Naive thymus-derived CD4-positive, alpha-beta T cell (primary cell): Measurements from ENCODE around the gene DMWD. TPM values are rescaled to one million over a fixed set of nuclear protein-coding genes. Genes with fewer than 3 reads are reported as not detected.

Experiments used
- ATAC-seq: fragments of 150-1000 bp; cut with Tn5 transposase; 2 replicates; pipeline ENCODE4 v1.10.0; 2021; ENCODE audit warnings: mild to moderate bottlenecking, moderate library complexity
- CTCF ChIA-PET: fragments of 350-600 bp; sonication (Branson Sonifier 250); formaldehyde crosslinking; loops from one replicate; lab custom pipeline; 2021; ENCODE audit warnings: antibody characterized with exemption; lab: Charles Lee
- POLR2A ChIA-PET: fragments of 350-600 bp; sonication (Branson Sonifier 250); formaldehyde crosslinking; loops from one replicate; lab custom pipeline; 2021; ENCODE audit warnings: antibody characterized with exemption, inconsistent platforms; lab: Charles Lee
- DNase-seq, 9 donors: peaks; one replicate each; pipeline versions ENCODE4 v3.0.0 to v3.0.0-alpha.2; 2020 to 2022; ENCODE audit warnings: mixed read lengths in 1 of 9
- H3K27ac ChIP-seq: one replicate; pipeline ENCODE4 v1.7.0; 2013; ENCODE audit warnings: mild to moderate bottlenecking, low read depth, low read length, moderate library complexity
- H3K27me3 ChIP-seq, 2 donors: one replicate each; pipeline ENCODE4 v1.7.0; 2013; ENCODE audit warnings: low read length in 2 of 2, mild to moderate bottlenecking in 2 of 2, moderate library complexity in 2 of 2; ENCODE audit not compliant: control insufficient read depth in 2 of 2, insufficient read depth in 2 of 2
- H3K36me3 ChIP-seq, 3 experiments: 1 replicate in 2 of 3; 2 replicates in 1 of 3; pipeline ENCODE4 v1.7.0; 2013; ENCODE audit warnings: low read length in 3 of 3, mild to moderate bottlenecking in 3 of 3, moderate library complexity in 1 of 3; ENCODE audit not compliant: insufficient read depth in 3 of 3, control insufficient read depth in 2 of 3
- H3K4me1 ChIP-seq, 2 donors: one replicate each; pipeline ENCODE4 v1.7.0; 2013; ENCODE audit warnings: low read length in 2 of 2, mild to moderate bottlenecking in 2 of 2, moderate library complexity in 1 of 2; ENCODE audit not compliant: control insufficient read depth in 2 of 2, insufficient read depth in 2 of 2
- H3K4me3 ChIP-seq: 2 replicates; pipeline ENCODE4 v1.7.0; 2013; ENCODE audit warnings: mild to moderate bottlenecking, low read length
- H3K9me3 ChIP-seq, 3 experiments: 1 replicate in 2 of 3; 2 replicates in 1 of 3; pipeline ENCODE4 v1.7.0; 2013; ENCODE audit warnings: low read length in 3 of 3; ENCODE audit not compliant: control insufficient read depth in 2 of 3
- H3K27ac Mint-ChIP-seq, 9 donors: one replicate each; pipeline ENCODE4 v1.8.0; 2020 to 2022; ENCODE audit warnings: mixed read lengths in 9 of 9, mild to moderate bottlenecking in 8 of 9, moderate library complexity in 5 of 9, inconsistent platforms in 2 of 9
- H3K27me3 Mint-ChIP-seq, 5 donors: one replicate each; pipeline ENCODE4 v1.8.0; 2021 to 2022; ENCODE audit warnings: mixed read lengths in 5 of 5, mild to moderate bottlenecking in 1 of 5
- H3K36me3 Mint-ChIP-seq, 5 donors: one replicate each; pipeline ENCODE4 v1.8.0; 2020 to 2022; ENCODE audit warnings: mixed read lengths in 5 of 5, mild to moderate bottlenecking in 3 of 5, inconsistent platforms in 1 of 5
- H3K4me1 Mint-ChIP-seq, 7 donors: one replicate each; pipeline ENCODE4 v1.8.0; 2020 to 2022; ENCODE audit warnings: mixed read lengths in 7 of 7, mild to moderate bottlenecking in 3 of 7, inconsistent platforms in 1 of 7
- H3K4me3 Mint-ChIP-seq, 10 donors: one replicate each; pipeline ENCODE4 v1.8.0; 2020 to 2022; ENCODE audit warnings: mild to moderate bottlenecking in 10 of 10, mixed read lengths in 10 of 10, moderate library complexity in 6 of 10, inconsistent platforms in 2 of 10
- H3K9me3 Mint-ChIP-seq, 11 donors: one replicate each; pipeline ENCODE4 v1.8.0; 2020 to 2022; ENCODE audit warnings: mixed read lengths in 11 of 11, mild to moderate bottlenecking in 4 of 11, inconsistent platforms in 1 of 11, moderate library complexity in 1 of 11
- intact Hi-C, 2 donors: fragments of 100-400 bp; cut with micrococcal nuclease; formaldehyde crosslinking; loops; one replicate each; pipeline ENCODE4 v1.15.1; 2023
- polyA plus RNA-seq, 2 donors: library from polyadenylated mRNA; unstranded; fragments of 300-500 nt; fragmentation: Illumina TruSeq; gene quantifications; one replicate each; pipeline ENCODE4 v1.2.3, GENCODE V29; 2021
- total RNA-seq, 6 experiments: library from RNA in 5 of 6; stranded (reverse) in 5 of 6; gene quantifications; 1 replicate in 5 of 6; 2 replicates in 1 of 6; pipeline ENCODE4 v1.2.3 and lab custom pipeline; 2021 to 2026

DMWD gene
- total and polyA plus RNA-seq, 7 experiments from 2014 or later = 3.7 to 43.2 (median 22.9) TPM

DNA sequence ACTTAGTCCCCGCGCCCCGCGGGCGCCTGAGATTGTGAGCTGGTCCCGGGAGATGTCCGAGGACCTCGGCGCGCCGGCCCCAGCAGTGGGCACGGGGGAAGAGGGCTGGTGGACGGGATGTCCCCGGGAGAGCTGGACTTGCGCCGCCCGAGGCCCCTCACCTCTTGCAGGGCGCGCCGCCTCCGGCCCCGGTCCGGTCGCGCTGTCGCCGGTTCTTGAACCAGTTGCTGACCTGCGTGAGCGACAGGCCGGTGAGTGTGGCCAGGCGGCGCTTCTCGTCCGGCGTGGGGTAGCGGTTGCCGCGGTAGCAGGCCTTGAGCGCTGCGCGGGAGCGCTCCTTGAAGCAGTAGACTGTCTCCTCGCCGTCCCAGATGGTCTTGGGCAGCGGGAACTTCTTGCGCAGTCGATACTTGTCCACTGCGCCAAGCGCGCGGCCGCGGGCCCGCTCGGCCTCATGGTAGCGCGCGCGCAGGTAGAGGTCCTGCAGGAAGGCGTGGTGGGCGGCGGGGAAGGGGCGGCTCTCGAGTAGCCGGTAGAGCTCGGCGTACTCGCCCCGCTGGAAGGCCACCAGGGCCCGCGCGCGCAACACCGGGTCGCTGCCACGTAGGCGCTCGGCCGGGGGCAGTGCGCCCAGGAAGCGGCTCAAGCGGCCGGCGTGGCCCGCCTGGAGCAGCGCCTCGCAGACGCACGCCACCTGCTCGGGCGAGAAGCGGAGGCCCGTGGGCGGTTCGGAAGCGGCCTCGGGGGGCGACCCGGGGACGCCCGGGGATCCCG is 24.6 kb downstream of the DMWD start:
- POLR2A ChIA-PET = interaction anchor here (1.1 to 2.8 kb wide), 6 partner anchors 11 to 51 kb away, joined by 3 to 10 read pairs (median 4); partner anchors contain the start of gene DMWD
- no peaks in the 10 kb centered on the region for H3K27me3 ChIP-seq
- H3K4me3 ChIP-seq = peak overlapping the region; percentile 56
- ATAC-seq = no peak
- Mint-ChIP-seq H3K27ac (no peak overlapping the region), H3K4me3 (peak overlapping the region; percentile 59 to 92 (median 75)), H3K36me3 (no peaks in the 10 kb centered on the region), H3K27me3 (peaks cover 0 to 35% (median 7%) of the 10 kb centered on the region in 5 donors), H3K9me3 (no peaks in the 10 kb centered on the region), H3K4me1 (peaks cover 0 to 16% (median 8%) of the 10 kb centered on the region in 7 donors)
- H3K36me3 ChIP-seq = no peaks in the 10 kb centered on the region
- H3K27ac ChIP-seq = no peak overlapping the region
- peaks cover 9 to 13% of the 10 kb centered on the region in 2 donors for H3K4me1 ChIP-seq
- no peaks in the 10 kb centered on the region for H3K9me3 ChIP-seq
- DNase-seq = peak in 2 of 9 donors; percentile 31 to 62
- CTCF ChIA-PET = interaction anchor here (0.6 to 4.8 kb wide), 7 partner anchors 17 to 1716 kb away, joined by 3 to 99 read pairs (median 5); partner anchors contain the start of genes KPTN and SYMPK
- intact Hi-C loops = loop anchor here in 1 of 2 donors (5.0 to 10.0 kb wide), 2 partner anchors 51 to 227 kb away; partner anchors contain the start of gene CCDC61

GRCh38 chr19:45767410-45767880 is 25.2 kb downstream of the DMWD start:
- no peak for ATAC-seq
- Histone ChIP-seq H3K27ac (no peak overlapping the region), H3K9me3 (no peaks in the 10 kb centered on the region), H3K36me3 (no peaks in the 10 kb centered on the region), H3K4me1 (peaks cover 9 to 13% of the 10 kb centered on the region in 2 donors), H3K4me3 (no peak overlapping the region), H3K27me3 (no peaks in the 10 kb centered on the region)
- ChIA-PET POLR2A (interaction anchor here (1.1 to 1.5 kb wide), 2 partner anchors 23 to 36 kb away, joined by 3 to 4 read pairs; no protein-coding TSS in a partner anchor), CTCF (interaction anchor here (0.6 to 4.8 kb wide), 3 partner anchors 32 to 1717 kb away, joined by 3 to 99 read pairs (median 6); partner anchors contain the start of gene KPTN)
- DNase-seq = no peak
- Mint-ChIP-seq H3K4me3 (peak overlapping the region; percentile 10 to 92 (median 38)), H3K9me3 (no peaks in the 10 kb centered on the region), H3K4me1 (peaks cover 0 to 16% (median 8%) of the 10 kb centered on the region in 7 donors), H3K27me3 (peaks cover 0 to 35% (median 7%) of the 10 kb centered on the region in 5 donors), H3K27ac (no peak overlapping the region), H3K36me3 (no peaks in the 10 kb centered on the region)
- intact Hi-C loops = loop anchor here in 1 of 2 donors (5.0 to 10.0 kb wide), 2 partner anchors 50 to 227 kb away; partner anchors contain the start of gene CCDC61

DNA sequence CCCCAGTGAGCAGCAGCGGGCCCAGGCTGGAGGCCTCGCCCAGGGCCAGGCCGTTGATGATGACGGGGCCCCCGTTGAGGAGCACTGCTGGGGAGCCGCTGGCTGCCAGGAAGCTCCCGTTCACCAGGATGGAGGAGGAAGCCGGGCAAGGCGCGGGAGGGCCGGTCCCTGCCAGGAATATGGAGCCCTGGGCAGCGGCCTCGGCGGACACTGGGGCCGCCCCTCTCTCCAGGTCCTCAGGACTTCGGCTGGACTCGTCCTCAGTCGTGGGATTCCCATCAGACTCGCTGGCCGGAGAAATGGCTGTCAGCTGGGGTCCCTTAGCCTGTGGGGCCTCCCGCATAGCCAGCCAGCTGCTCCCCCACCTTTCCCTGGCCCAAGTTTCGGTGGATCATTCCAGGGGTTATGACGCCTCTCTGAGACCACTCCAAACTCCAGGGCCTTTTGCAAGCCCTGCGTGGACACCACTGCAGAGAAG is 25.7 kb downstream of the DMWD start:
- H3K9me3 ChIP-seq = no peaks in the 10 kb centered on the region
- no peaks in the 10 kb centered on the region for H3K9me3 Mint-ChIP-seq
- H3K4me1 Mint-ChIP-seq = peaks cover 0 to 13% (median 4%) of the 10 kb centered on the region in 7 donors
- peaks cover 0 to 33% (median 6%) of the 10 kb centered on the region in 5 donors for H3K27me3 Mint-ChIP-seq
- POLR2A ChIA-PET = interaction anchor here (1.1 kb wide), 1 partner anchor 23 kb away, joined by 4 read pairs; no protein-coding TSS in a partner anchor
- ATAC-seq (no peak), DNase-seq (no peak)
- no peaks in the 10 kb centered on the region for H3K36me3 ChIP-seq
- no peak overlapping the region for H3K27ac ChIP-seq
- CTCF ChIA-PET = interaction anchor here (4.8 kb wide), 1 partner anchor 32 kb away, joined by 99 read pairs; no protein-coding TSS in a partner anchor
- H3K27me3 ChIP-seq = no peaks in the 10 kb centered on the region
- no peak overlapping the region for H3K4me3 ChIP-seq
- H3K4me3 Mint-ChIP-seq = peak overlapping the region in 9 of 10 donors; percentile 25 to 92 (median 33)
- intact Hi-C loops = loop anchor here in 1 of 2 donors (5.0 to 10.0 kb wide), 2 partner anchors 50 to 228 kb away; partner anchors contain the start of gene CCDC61
- H3K4me1 ChIP-seq = peaks cover 9 to 13% of the 10 kb centered on the region in 2 donors
- no peak overlapping the region for H3K27ac Mint-ChIP-seq
- no peaks in the 10 kb centered on the region for H3K36me3 Mint-ChIP-seq

- H3K27me3 ChIP-seq = no peaks in the 10 kb centered on the region
- peaks cover 0 to 13% (median 4%) of the 10 kb centered on the region in 7 donors for H3K4me1 Mint-ChIP-seq
- no peak overlapping the region for H3K27ac ChIP-seq
- no peaks in the 10 kb centered on the region for H3K36me3 Mint-ChIP-seq
- H3K27me3 Mint-ChIP-seq = peaks cover 0 to 30% (median 6%) of the 10 kb centered on the region in 5 donors
- no peaks in the 10 kb centered on the region for H3K36me3 ChIP-seq
- intact Hi-C loops = loop anchor here in 1 of 2 donors (5.0 to 10.0 kb wide), 2 partner anchors 49 to 228 kb away; partner anchors contain the start of gene CCDC61
- peak overlapping the region in 1 of 10 donors; percentile 92 for H3K4me3 Mint-ChIP-seq
- peaks cover 9 to 13% of the 10 kb centered on the region in 2 donors for H3K4me1 ChIP-seq
- H3K9me3 Mint-ChIP-seq = no peaks in the 10 kb centered on the region
- DNase-seq (no peak), ATAC-seq (no peak)
- H3K27ac Mint-ChIP-seq = no peak overlapping the region
- no peak overlapping the region for H3K4me3 ChIP-seq
- ChIA-PET CTCF (interaction anchor here (4.8 kb wide), 1 partner anchor 33 kb away, joined by 99 read pairs; no protein-coding TSS in a partner anchor), POLR2A (no interaction called here)
- no peaks in the 10 kb centered on the region for H3K9me3 ChIP-seq
Measured at GRCh38 chr19:45766296-45766868, 26.3 kb downstream of the DMWD start.

DNA sequence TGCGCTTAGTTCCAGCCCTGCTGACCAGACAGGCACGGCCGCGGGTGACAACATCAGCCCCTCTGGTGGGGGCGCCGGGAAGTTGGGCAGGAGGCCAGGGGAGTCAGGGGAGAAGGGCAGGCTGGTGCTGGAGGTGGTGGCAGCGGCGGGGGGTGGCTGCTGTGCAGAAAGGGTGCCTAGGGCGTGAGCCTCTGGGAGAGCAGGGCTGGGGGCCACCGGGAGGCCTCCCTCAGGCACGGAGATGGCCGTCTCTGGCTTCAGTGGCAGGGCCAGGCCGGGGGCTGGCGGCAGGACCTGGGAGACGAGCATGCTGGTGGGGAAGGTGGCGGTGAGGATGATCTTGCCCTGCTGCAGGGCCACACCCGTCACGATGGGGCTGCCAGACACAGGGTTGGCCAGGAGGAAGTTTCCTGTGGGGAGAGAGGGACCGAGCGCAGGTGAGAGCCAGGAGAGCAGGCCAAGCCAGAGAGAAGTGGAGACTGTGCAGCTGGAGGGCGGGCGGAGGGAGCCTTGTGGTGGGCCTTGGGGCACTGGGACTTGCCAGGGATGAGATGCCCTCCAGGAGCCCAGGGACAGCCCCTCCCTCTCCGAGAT is 26.8 kb downstream of the DMWD start:
- H3K36me3 ChIP-seq = no peaks in the 10 kb centered on the region
- peaks cover 0 to 26% (median 6%) of the 10 kb centered on the region in 5 donors for H3K27me3 Mint-ChIP-seq
- H3K9me3 Mint-ChIP-seq = no peaks in the 10 kb centered on the region
- H3K4me3 ChIP-seq = no peak overlapping the region
- H3K27ac Mint-ChIP-seq = no peak overlapping the region
- ATAC-seq = no peak
- intact Hi-C loops = loop anchor here in 1 of 2 donors (5.0 to 10.0 kb wide), 2 partner anchors 48 to 229 kb away; partner anchors contain the start of gene CCDC61
- ChIA-PET CTCF (no interaction called here), POLR2A (no interaction called here)
- H3K27ac ChIP-seq = no peak overlapping the region
- H3K27me3 ChIP-seq = no peaks in the 10 kb centered on the region
- H3K4me1 ChIP-seq = peaks cover 8 to 9% of the 10 kb centered on the region in 2 donors
- H3K36me3 Mint-ChIP-seq = no peaks in the 10 kb centered on the region
- DNase-seq = no peak
- peaks cover 0 to 9% (median 4%) of the 10 kb centered on the region in 7 donors for H3K4me1 Mint-ChIP-seq
- no peaks in the 10 kb centered on the region for H3K9me3 ChIP-seq
- peak overlapping the region in 1 of 10 donors; percentile 68 for H3K4me3 Mint-ChIP-seq
